ENCODE results near the gene GMPPB. TPM values are rescaled to one million over a fixed set of nuclear protein-coding genes. Genes with fewer than 3 reads are reported as not detected.

Gene GMPPB
- total and polyA plus RNA-seq, 9 of the 15 experiments (the other 6 are each of a cell fraction or from before 2014, with no cell fraction given) = 0.53 to 17.4 (median 8.1) TPM

- TF ChIP-seq CHD4 (IDR thresholded peaks at IDR 0.05; ENCODE audit: insufficient read depth, insufficient replicate concordance, low read depth, low read length, poor library complexity, severe bottlenecking) (no peak), ADNP (tag; IDR thresholded peaks at IDR 0.05) (no peak), PML (IDR thresholded peaks at IDR 0.05; ENCODE audit: low read length) (no peak), PBX2 (CRISPR knock-in tag; IDR thresholded peaks at IDR 0.05; ENCODE audit: low read depth) (no peak), PBX2 (tag; conservative IDR thresholded peaks at IDR 0.05; ENCODE audit: low read depth) (no peak), FUS (optimal IDR thresholded peaks at IDR 0.05; ENCODE audit: low read depth, low read length) (no peak), U2AF1 (optimal IDR thresholded peaks at IDR 0.05; ENCODE audit: low read depth, low read length) (no peak), BRF2 (IDR thresholded peaks at IDR 0.05; ENCODE audit: borderline replicate concordance, insufficient read depth, insufficient read length) (no peak), STAT6 (CRISPR knock-in tag; IDR thresholded peaks at IDR 0.05) (no peak), NFRKB (IDR thresholded peaks at IDR 0.05; ENCODE audit: low read depth) (no peak), RB1 (IDR thresholded peaks at IDR 0.05; ENCODE audit: low read depth) (no peak), TRIM28 (IDR thresholded peaks at IDR 0.05) (no peak), PHF20 (IDR thresholded peaks at IDR 0.05; ENCODE audit: partially characterized antibody) (peak; percentile 84), ZNF778 (CRISPR knock-in tag; IDR thresholded peaks at IDR 0.05) (no peak), MEF2A (IDR thresholded peaks at IDR 0.05; ENCODE audit: control insufficient read depth, low read depth, low read length) (no peak), ZNF184 (CRISPR knock-in tag; IDR thresholded peaks at IDR 0.05) (no peak), ATF3 (IDR thresholded peaks at IDR 0.05) (no peak), ATF3 (CRISPR knock-in tag; conservative IDR thresholded peaks at IDR 0.05) (no peak)
- TF ChIP-seq, protein P1, sequence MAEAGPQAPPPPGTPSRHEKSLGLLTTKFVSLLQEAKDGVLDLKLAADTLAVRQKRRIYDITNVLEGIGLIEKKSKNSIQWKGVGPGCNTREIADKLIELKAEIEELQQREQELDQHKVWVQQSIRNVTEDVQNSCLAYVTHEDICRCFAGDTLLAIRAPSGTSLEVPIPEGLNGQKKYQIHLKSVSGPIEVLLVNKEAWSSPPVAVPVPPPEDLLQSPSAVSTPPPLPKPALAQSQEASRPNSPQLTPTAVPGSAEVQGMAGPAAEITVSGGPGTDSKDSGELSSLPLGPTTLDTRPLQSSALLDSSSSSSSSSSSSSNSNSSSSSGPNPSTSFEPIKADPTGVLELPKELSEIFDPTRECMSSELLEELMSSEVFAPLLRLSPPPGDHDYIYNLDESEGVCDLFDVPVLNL (CRISPR knock-in tag; IDR thresholded peaks at IDR 0.05; ENCODE audit: low read depth) = no peak; the same call in 1 of the 2 replicates
Observed at GRCh38 chr3:49723628-49724551, at the start of gene GMPPB (continued).

Measured in K562 (cell line).